Fibroblast of skin of right biceps (primary cell): ENCODE measurements around the gene TMEM242.

Experiments used
- DNase-seq: peaks from one replicate; pipeline ENCODE4 v3.0.0-alpha.2; 2013

Gene TMEM242

DNA sequence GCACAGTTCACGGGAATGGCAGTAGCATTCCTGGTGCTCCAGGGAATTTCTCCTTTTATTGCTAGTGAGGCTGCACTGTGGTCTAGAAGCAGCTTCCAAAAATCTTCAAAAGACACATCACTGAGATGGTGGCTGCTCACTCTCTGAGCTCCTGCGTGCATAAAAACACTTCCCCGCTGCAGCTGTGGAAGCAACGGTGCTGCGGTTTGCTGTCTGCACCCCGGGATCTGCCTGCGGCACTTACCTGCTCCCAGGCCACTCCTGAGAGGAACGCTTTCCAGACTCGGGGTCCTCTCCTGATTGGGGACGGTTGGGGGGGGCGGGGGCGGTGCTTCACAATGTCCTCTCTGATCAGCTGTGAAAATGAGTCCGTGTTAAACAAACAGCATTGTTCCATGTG lies 77.9 kb downstream of the TMEM242 start:
- peak; percentile 11 for DNase-seq

DNA sequence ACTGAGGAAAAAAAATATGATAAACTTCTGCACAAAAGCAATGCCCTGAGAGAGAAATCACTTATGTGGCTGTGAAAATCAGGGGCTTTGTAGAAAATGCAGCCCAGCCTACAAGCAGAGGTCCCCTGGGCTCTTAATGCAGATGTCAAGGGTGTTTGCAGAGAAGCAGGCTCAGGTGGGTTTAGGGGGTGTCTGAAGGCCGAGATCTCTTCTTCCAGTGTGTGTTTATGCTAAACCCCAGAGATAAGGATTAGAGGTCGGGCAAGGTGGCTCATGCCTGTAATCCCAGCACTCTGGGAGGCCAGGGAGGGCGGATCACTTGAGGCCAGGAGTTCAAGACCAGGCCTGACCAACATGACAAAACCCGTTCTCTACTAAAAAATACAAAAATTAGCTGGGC lies 78.5 kb downstream of the TMEM242 start:
- no peak for DNase-seq

- DNase-seq = peak; percentile 90
Observed at GRCh38 chr6:157244175-157244574, 79.1 kb downstream of the TMEM242 start.

- DNase-seq = no peak
Observed at GRCh38 chr6:157242791-157243190, 80.5 kb downstream of the TMEM242 start.

DNA sequence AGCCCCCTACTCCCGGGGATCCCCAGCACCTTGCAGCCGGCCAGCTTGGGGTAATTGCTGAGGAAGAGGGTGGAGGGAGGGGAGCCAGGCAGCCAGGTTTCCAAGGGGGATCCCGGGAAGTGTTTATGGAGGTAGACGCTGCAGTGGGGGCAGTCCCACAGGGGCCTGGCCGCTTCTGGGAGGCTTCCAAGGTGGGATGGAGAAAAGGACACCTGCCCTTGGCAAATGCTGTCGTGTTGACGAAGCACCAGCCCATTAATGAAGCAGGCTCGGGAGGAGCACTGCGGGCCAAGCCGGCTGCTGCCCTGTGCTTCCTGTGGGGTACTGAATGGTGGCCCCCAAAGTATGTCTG lies 82.4 kb downstream of the TMEM242 start:
- DNase-seq = no peak

- peak; percentile 88 for DNase-seq
Observed at GRCh38 chr6:157240059-157240959, 83.0 kb downstream of the TMEM242 start.

- DNase-seq = no peak
Observed at GRCh38 chr6:157239671-157240058, 83.7 kb downstream of the TMEM242 start.
